Tibial nerve (tissue), 3 donors: ENCODE results near the gene HNRNPA3.

ENCODE experiments used
- POLR2A ChIP-seq, 2 donors: fragments of 450-650 bp; IDR thresholded peaks; one replicate each; pipeline ENCODE4 v1.6.1; 2017; ENCODE audit warnings: antibody characterized with exemption in 2 of 2, mild to moderate bottlenecking in 2 of 2, moderate library complexity in 2 of 2
- TF ChIP-seq, protein P1 (sequence below), 5 experiments: fragments of 200-600 bp in 3 of 5; fragments of 450-650 bp in 2 of 5; sonication (generic) in 3 of 5; IDR thresholded peaks; one replicate each; pipeline ENCODE4 v1.5.1; 2016 to 2019; ENCODE audit warnings: antibody characterized with exemption in 5 of 5, mild to moderate bottlenecking in 3 of 5, moderate library complexity in 2 of 5

DNA sequence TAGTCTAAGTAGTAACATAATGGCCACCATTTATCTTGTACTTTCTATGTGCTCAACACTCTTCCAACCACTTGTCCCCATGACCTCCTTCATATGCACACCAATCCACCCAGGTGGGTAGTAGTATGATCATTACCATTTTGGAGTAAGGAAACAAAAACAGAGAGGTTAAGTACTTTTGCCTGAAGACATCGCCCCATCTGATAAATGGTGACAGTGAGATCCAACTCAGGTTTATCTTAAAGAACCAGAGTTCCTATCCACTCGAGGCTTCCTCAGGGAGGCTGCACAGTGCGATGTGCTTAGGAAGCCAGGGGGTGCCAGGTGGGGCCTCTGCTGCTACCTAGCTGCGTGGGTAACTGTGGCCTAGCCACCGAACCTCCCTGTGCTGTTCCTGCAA lies 37.9 kb downstream of the HNRNPA3 start:
- no peak for TF ChIP-seq POLR2A (IDR thresholded peaks at IDR 0.05)
- TF ChIP-seq, protein P1, sequence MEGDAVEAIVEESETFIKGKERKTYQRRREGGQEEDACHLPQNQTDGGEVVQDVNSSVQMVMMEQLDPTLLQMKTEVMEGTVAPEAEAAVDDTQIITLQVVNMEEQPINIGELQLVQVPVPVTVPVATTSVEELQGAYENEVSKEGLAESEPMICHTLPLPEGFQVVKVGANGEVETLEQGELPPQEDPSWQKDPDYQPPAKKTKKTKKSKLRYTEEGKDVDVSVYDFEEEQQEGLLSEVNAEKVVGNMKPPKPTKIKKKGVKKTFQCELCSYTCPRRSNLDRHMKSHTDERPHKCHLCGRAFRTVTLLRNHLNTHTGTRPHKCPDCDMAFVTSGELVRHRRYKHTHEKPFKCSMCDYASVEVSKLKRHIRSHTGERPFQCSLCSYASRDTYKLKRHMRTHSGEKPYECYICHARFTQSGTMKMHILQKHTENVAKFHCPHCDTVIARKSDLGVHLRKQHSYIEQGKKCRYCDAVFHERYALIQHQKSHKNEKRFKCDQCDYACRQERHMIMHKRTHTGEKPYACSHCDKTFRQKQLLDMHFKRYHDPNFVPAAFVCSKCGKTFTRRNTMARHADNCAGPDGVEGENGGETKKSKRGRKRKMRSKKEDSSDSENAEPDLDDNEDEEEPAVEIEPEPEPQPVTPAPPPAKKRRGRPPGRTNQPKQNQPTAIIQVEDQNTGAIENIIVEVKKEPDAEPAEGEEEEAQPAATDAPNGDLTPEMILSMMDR (IDR thresholded peaks at IDR 0.05) = no peak
